Keratinocyte (primary cell): ENCODE data around the gene ATRNL1. TPM values are rescaled to one million over a fixed set of nuclear protein-coding genes. Genes with fewer than 3 reads are reported as not detected.

Experiments used
- DNase-seq: peaks from one replicate; pipeline ENCODE4 v3.0.0-alpha.2; 2011; ENCODE audit warnings: low read depth, missing footprints, low spot score
- FAIRE-seq: peaks from 2 replicates; lab custom pipeline; 2011; peaks lifted over from hg19 to GRCh38; lab: Jason Lieb, UNC
- H2AFZ ChIP-seq: 2 replicates; pipeline ENCODE4 v1.6.0; 2012; ENCODE audit warnings: low read length, control low read depth, inconsistent platforms; ENCODE audit not compliant: control insufficient read depth
- H3K27ac ChIP-seq: 2 replicates; pipeline ENCODE4 v1.5.1; 2011; ENCODE audit warnings: low read length; ENCODE audit not compliant: control insufficient read depth, insufficient read depth
- H3K27me3 ChIP-seq: 3 replicates; pipeline ENCODE4 v1.6.0; 2011; ENCODE audit warnings: low read length; ENCODE audit not compliant: control insufficient read depth, insufficient read depth; ENCODE audit errors: extremely low read depth
- H3K36me3 ChIP-seq, 2 experiments: 2 replicates in 1 of 2; 3 replicates in 1 of 2; pipeline ENCODE4 v1.5.1; 2011; ENCODE audit warnings: low read length in 2 of 2, mild to moderate bottlenecking in 1 of 2; ENCODE audit not compliant: control insufficient read depth in 2 of 2, insufficient read depth in 2 of 2; ENCODE audit errors: extremely low read depth in 1 of 2
- H3K4me1 ChIP-seq: 3 replicates; pipeline ENCODE4 v1.5.1; 2011; ENCODE audit warnings: low read length; ENCODE audit not compliant: control insufficient read depth, insufficient read depth; ENCODE audit errors: extremely low read depth
- H3K4me2 ChIP-seq: 3 replicates; pipeline ENCODE4 v1.6.0; 2011; ENCODE audit warnings: low read depth, low read length; ENCODE audit not compliant: control insufficient read depth, insufficient read depth; ENCODE audit errors: extremely low read depth
- H3K4me3 ChIP-seq, 3 experiments: fragments of 200-600 bp in 1 of 3; sonication (generic) in 1 of 3; 2 replicates in 2 of 3; 3 replicates in 1 of 3; pipeline ENCODE4 v1.5.1; 2011 to 2016; ENCODE audit warnings: low read length in 3 of 3, mild to moderate bottlenecking in 3 of 3, control low read depth in 2 of 3, inconsistent platforms in 1 of 3, low read depth in 1 of 3, mixed read lengths in 1 of 3, mixed run types in 1 of 3, moderate library complexity in 1 of 3; ENCODE audit not compliant: control insufficient read depth in 2 of 3, insufficient read depth in 2 of 3; ENCODE audit errors: extremely low read depth in 1 of 3
- H3K79me2 ChIP-seq: 2 replicates; pipeline ENCODE4 v1.6.0; 2012; ENCODE audit warnings: low read length; ENCODE audit not compliant: control insufficient read depth, insufficient read depth
- H3K9ac ChIP-seq: 3 replicates; pipeline ENCODE4 v1.6.0; 2011; ENCODE audit warnings: low read length; ENCODE audit not compliant: control insufficient read depth, insufficient read depth; ENCODE audit errors: extremely low read depth
- H3K9me1 ChIP-seq: 3 replicates; pipeline ENCODE4 v1.6.0; 2011; ENCODE audit warnings: low read length; ENCODE audit not compliant: control insufficient read depth, insufficient read depth; ENCODE audit errors: extremely low read depth
- H3K9me3 ChIP-seq: 2 replicates; pipeline ENCODE4 v1.5.1; 2012; ENCODE audit warnings: low read depth, low read length; ENCODE audit not compliant: control insufficient read depth
- H4K20me1 ChIP-seq: 3 replicates; pipeline ENCODE4 v1.6.0; 2011; ENCODE audit warnings: low read length; ENCODE audit not compliant: control insufficient read depth, insufficient read depth; ENCODE audit errors: extremely low read depth
- EZH2 ChIP-seq: IDR thresholded peaks from one replicate; pipeline ENCODE4 v1.6.1; 2012; ENCODE audit warnings: inconsistent platforms, mild to moderate bottlenecking, low read length, moderate library complexity
- dilution Hi-C: fragments of 300-500 bp; cut with MboI; formaldehyde crosslinking; loops from one replicate; pipeline ENCODE4 v1.7.0; 2020; ENCODE audit warnings: low sequenced_read_pairs; ENCODE audit not compliant: extremely low pct_ligation_motif_present
- polyA plus RNA-seq, 5 experiments: library from polyadenylated mRNA; depleted of rRNA in 3 of 5; stranded (reverse) in 3 of 5; stranded (forward) in 1 of 5; unstranded in 1 of 5; fragments of >200 nt; gene quantifications; 1 replicate in 1 of 5; 2 replicates in 3 of 5; 3 replicates in 1 of 5; pipeline versions ENCODE4 v1.2.1 to v1.2.3, GENCODE V29; 2011 to 2012; ENCODE audit warnings: missing spikeins in 2 of 5, low read depth in 1 of 5, low replicate concordance in 1 of 5
- TF ChIP-seq, protein P1 (sequence below), 3 experiments: IDR thresholded peaks in 1 of 3; conservative IDR thresholded peaks in 1 of 3; optimal IDR thresholded peaks in 1 of 3; 2 replicates in 2 of 3; 3 replicates in 1 of 3; pipeline versions ENCODE3 to v1.5.1; 2011; ENCODE audit warnings: low read length in 3 of 3, mild to moderate bottlenecking in 3 of 3, moderate library complexity in 2 of 3, control low read depth in 1 of 3, inconsistent platforms in 1 of 3; ENCODE audit not compliant: insufficient read depth in 2 of 3; ENCODE audit errors: extremely low read depth in 1 of 3

The ATRNL1 gene
- polyA plus RNA-seq, 1 donor (not counting 4 experiments of a cell fraction or from before 2014, with no cell fraction given) = 0.07 TPM

DNA sequence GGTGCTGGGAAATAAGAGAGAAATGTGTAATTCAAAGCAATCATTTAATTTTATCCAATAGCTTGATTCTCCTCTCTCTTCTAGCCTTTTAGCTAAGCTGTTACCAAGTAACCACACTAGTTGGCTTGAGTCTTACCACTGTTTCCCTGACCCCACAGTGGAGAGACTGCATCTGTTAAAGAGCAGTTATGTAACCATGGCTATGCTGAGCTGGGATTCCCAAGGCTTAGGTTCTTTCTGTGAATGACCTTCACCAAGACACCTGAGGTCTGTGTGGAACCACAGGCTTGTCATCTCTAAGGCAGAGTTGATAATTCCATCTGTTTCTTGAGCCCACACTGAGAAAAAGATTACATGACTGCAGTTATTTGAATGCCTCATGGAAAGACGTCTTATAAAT, 47.7 kb upstream of the ATRNL1 start:
- Histone ChIP-seq H4K20me1 (no peaks in the 10 kb centered on the region), H3K27me3 (no peaks in the 10 kb centered on the region), H3K27ac (no peak overlapping the region), H3K9ac (no peak overlapping the region), H2AFZ (no peak overlapping the region), H3K4me1 (no peaks in the 10 kb centered on the region), H3K4me2 (no peak overlapping the region), H3K79me2 (no peaks in the 10 kb centered on the region), H3K9me3 (no peaks in the 10 kb centered on the region), H3K9me1 (no peaks in the 10 kb centered on the region), H3K36me3 (no peaks in the 10 kb centered on the region), H3K4me3 (no peak overlapping the region)
- FAIRE-seq = no peak
- DNase-seq = no peak
- no peak for TF ChIP-seq EZH2
- TF ChIP-seq, protein P1, sequence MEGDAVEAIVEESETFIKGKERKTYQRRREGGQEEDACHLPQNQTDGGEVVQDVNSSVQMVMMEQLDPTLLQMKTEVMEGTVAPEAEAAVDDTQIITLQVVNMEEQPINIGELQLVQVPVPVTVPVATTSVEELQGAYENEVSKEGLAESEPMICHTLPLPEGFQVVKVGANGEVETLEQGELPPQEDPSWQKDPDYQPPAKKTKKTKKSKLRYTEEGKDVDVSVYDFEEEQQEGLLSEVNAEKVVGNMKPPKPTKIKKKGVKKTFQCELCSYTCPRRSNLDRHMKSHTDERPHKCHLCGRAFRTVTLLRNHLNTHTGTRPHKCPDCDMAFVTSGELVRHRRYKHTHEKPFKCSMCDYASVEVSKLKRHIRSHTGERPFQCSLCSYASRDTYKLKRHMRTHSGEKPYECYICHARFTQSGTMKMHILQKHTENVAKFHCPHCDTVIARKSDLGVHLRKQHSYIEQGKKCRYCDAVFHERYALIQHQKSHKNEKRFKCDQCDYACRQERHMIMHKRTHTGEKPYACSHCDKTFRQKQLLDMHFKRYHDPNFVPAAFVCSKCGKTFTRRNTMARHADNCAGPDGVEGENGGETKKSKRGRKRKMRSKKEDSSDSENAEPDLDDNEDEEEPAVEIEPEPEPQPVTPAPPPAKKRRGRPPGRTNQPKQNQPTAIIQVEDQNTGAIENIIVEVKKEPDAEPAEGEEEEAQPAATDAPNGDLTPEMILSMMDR (optimal IDR thresholded peaks at IDR 0.05 in 1 of 3, IDR thresholded peaks at IDR 0.05 in 1 of 3, conservative IDR thresholded peaks at IDR 0.05 in 1 of 3; ENCODE audit: extremely low read depth in 1 of 3, insufficient read depth in 2 of 3, low read length in 3 of 3) = no peak
- dilution Hi-C loops = no loop called here

DNA sequence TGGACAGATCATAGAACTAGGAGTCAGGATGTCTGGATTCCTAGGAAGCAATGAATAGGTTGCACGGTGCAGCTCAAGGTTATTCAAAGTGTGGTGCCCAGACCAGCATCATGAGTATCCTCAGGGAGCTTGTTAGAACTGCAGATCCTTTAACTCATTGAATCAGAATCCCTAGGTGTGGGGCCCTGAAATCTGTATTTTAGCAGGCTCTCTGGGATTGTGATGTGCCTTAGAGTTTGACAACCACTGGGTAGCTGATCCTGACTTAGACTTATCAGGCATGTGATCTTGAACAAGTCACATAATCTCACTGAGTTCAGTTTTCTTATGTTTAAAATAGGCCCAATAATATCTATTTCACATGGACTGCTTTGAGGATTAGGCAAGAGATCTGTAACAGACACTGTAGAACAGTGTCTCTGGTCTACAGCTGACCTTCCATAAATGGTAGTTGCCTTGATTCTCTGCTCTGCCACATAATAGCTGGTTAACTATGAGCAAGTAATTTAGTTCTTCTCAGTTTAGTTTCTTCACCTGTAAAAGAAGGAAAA, 46.4 kb upstream of the ATRNL1 start:
- Histone ChIP-seq H3K9ac (no peak overlapping the region), H3K4me3 (no peak overlapping the region), H2AFZ (no peak overlapping the region), H3K27me3 (no peaks in the 10 kb centered on the region), H3K36me3 (no peaks in the 10 kb centered on the region), H3K4me1 (no peaks in the 10 kb centered on the region), H3K9me1 (no peaks in the 10 kb centered on the region), H3K79me2 (no peaks in the 10 kb centered on the region), H3K27ac (no peak overlapping the region), H3K9me3 (no peaks in the 10 kb centered on the region), H4K20me1 (no peaks in the 10 kb centered on the region), H3K4me2 (no peak overlapping the region)
- no peak for FAIRE-seq
- DNase-seq = no peak
- dilution Hi-C loops = no loop called here
- TF ChIP-seq, protein P1 (optimal IDR thresholded peaks at IDR 0.05 in 1 of 3, IDR thresholded peaks at IDR 0.05 in 1 of 3, conservative IDR thresholded peaks at IDR 0.05 in 1 of 3; ENCODE audit: extremely low read depth in 1 of 3, insufficient read depth in 2 of 3, low read length in 3 of 3) = no peak
- no peak for TF ChIP-seq EZH2
